Breast epithelium (tissue), 3 donors: Measurements from ENCODE around the gene ADPGK.

ENCODE experiments used
- CTCF ChIP-seq, 3 donors: fragments of 450-650 bp; IDR thresholded peaks; one replicate each; pipeline ENCODE4 v1.5.1; 2016 to 2017; ENCODE audit warnings: antibody characterized with exemption in 3 of 3, mild to moderate bottlenecking in 3 of 3, moderate library complexity in 3 of 3
- POLR2A ChIP-seq: fragments of 450-650 bp; IDR thresholded peaks from one replicate; pipeline ENCODE4 v1.6.1; 2016; ENCODE audit warnings: antibody characterized with exemption, mild to moderate bottlenecking, moderate library complexity
- POLR2AphosphoS5 ChIP-seq, 3 donors: sonication (generic); formaldehyde crosslinking; IDR thresholded peaks; one replicate each; pipeline ENCODE4 v1.6.1; 2017; ENCODE audit warnings: antibody characterized with exemption in 3 of 3

- TF ChIP-seq POLR2AphosphoS5 (IDR thresholded peaks at IDR 0.05): no peak
- no peak for TF ChIP-seq CTCF (IDR thresholded peaks at IDR 0.05)
- no peak for TF ChIP-seq POLR2A
Observed at GRCh38 chr15:72774696-72775383, 8.7 kb downstream of the ADPGK start.
